Vagina (tissue), 2 donors: Measurements from ENCODE around the gene TRPM5. TPM values are rescaled to one million over a fixed set of nuclear protein-coding genes. Genes with fewer than 3 reads are reported as not detected.

ENCODE experiments used
- DNase-seq, 2 donors: peaks; one replicate each; pipeline ENCODE4 v3.0.0-alpha.2; 2017; ENCODE audit errors: extremely low spot score in 2 of 2
- H3K27ac ChIP-seq: fragments of 200-600 bp; sonication (generic); one replicate; pipeline ENCODE4 v1.5.1; 2019
- H3K27me3 ChIP-seq: fragments of 200-600 bp; sonication (generic); one replicate; pipeline ENCODE4 v1.5.1; 2019
- H3K36me3 ChIP-seq, 2 donors: fragments of 200-600 bp; sonication (generic); one replicate each; pipeline ENCODE4 v1.5.1; 2017 to 2019
- H3K4me1 ChIP-seq: fragments of 200-600 bp; sonication (generic); one replicate; pipeline ENCODE4 v1.5.1; 2019
- H3K4me3 ChIP-seq, 2 donors: fragments of 200-600 bp; sonication (generic); 1 replicate in 1 of 2; 2 replicates in 1 of 2; pipeline ENCODE4 v1.5.1; 2016 to 2019
- H3K9me3 ChIP-seq: fragments of 200-600 bp; sonication (generic); one replicate; pipeline ENCODE4 v1.5.1; 2019
- POLR2A ChIP-seq, 2 donors: fragments of 450-650 bp; IDR thresholded peaks; one replicate each; pipeline ENCODE4 v1.6.1; 2017; ENCODE audit warnings: antibody characterized with exemption in 2 of 2, mild to moderate bottlenecking in 2 of 2, moderate library complexity in 2 of 2
- POLR2AphosphoS5 ChIP-seq, 2 donors: sonication (generic); formaldehyde crosslinking; IDR thresholded peaks; one replicate each; pipeline ENCODE4 v1.9.0; 2017; ENCODE audit warnings: antibody characterized with exemption in 2 of 2, mild to moderate bottlenecking in 2 of 2, low read depth in 1 of 2; ENCODE audit not compliant: insufficient read depth in 1 of 2
- intact Hi-C: fragments of 100-400 bp; cut with DNase I; formaldehyde crosslinking; loops from one replicate; pipeline ENCODE4 v1.15.1; 2023
- total RNA-seq: library from RNA; depleted of rRNA; stranded (reverse); fragments of >200 nt; gene quantifications from one replicate; pipeline ENCODE4 v1.2.3, GENCODE V29; 2016
- TF ChIP-seq, protein P1 (sequence below), 3 experiments: fragments of 450-650 bp in 2 of 3; fragments of 200-600 bp in 1 of 3; sonication (generic) in 1 of 3; IDR thresholded peaks; one replicate each; pipeline ENCODE4 v1.5.1; 2017 to 2019; ENCODE audit warnings: antibody characterized with exemption in 3 of 3, mild to moderate bottlenecking in 2 of 3, moderate library complexity in 2 of 3

Gene TRPM5
- total RNA-seq, 1 donor from 2014 or later, result not detected

DNA sequence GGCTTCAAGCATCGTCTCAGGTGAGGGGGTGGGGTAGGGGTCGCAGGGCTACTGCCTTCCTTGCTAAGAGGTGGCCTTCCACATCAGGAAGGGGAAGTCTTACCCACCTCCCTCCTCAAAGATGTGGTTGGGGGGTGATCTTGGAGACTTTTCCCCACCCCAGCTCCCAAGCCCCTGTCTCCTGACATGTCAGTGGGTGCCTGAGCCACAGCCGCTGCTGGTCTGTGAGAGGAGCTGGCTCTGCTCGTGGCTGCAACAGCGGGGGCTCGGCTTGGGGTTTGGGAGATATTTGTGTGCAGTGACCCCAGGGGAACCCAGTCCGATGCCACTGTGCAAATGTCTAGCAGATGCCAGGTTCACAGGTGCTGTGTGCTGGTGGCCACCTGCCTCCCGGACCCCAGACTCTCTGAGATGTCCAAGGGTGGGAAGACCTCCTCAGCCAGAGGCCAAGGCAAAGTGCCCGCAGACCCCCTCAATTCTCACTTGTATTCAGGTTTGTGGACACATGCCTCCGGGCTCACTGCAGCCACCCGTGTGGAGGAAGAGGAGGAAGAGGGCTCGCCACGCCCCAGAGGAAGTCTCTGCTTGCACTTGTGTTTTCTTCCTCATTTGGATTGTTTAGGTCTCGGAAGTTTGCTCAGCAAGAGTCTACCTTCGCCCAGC lies 2.4 kb upstream of the TRPM5 start:
- no peaks in the 10 kb centered on the region for H3K36me3 ChIP-seq
- TF ChIP-seq POLR2AphosphoS5 (IDR thresholded peaks at IDR 0.05; ENCODE audit: insufficient read depth in 1 of 2, low read depth in 1 of 2) (no peak), POLR2A (IDR thresholded peaks at IDR 0.05) (no peak)
- TF ChIP-seq, protein P1, sequence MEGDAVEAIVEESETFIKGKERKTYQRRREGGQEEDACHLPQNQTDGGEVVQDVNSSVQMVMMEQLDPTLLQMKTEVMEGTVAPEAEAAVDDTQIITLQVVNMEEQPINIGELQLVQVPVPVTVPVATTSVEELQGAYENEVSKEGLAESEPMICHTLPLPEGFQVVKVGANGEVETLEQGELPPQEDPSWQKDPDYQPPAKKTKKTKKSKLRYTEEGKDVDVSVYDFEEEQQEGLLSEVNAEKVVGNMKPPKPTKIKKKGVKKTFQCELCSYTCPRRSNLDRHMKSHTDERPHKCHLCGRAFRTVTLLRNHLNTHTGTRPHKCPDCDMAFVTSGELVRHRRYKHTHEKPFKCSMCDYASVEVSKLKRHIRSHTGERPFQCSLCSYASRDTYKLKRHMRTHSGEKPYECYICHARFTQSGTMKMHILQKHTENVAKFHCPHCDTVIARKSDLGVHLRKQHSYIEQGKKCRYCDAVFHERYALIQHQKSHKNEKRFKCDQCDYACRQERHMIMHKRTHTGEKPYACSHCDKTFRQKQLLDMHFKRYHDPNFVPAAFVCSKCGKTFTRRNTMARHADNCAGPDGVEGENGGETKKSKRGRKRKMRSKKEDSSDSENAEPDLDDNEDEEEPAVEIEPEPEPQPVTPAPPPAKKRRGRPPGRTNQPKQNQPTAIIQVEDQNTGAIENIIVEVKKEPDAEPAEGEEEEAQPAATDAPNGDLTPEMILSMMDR (IDR thresholded peaks at IDR 0.05), result no peak
- peaks cover 8% of the 10 kb centered on the region for H3K27me3 ChIP-seq
- intact Hi-C loops, result no loop called here
- peaks cover 17% of the 10 kb centered on the region for H3K4me1 ChIP-seq
- no peak overlapping the region for H3K27ac ChIP-seq
- no peak for DNase-seq
- no peak overlapping the region for H3K4me3 ChIP-seq
- no peaks in the 10 kb centered on the region for H3K9me3 ChIP-seq

DNA sequence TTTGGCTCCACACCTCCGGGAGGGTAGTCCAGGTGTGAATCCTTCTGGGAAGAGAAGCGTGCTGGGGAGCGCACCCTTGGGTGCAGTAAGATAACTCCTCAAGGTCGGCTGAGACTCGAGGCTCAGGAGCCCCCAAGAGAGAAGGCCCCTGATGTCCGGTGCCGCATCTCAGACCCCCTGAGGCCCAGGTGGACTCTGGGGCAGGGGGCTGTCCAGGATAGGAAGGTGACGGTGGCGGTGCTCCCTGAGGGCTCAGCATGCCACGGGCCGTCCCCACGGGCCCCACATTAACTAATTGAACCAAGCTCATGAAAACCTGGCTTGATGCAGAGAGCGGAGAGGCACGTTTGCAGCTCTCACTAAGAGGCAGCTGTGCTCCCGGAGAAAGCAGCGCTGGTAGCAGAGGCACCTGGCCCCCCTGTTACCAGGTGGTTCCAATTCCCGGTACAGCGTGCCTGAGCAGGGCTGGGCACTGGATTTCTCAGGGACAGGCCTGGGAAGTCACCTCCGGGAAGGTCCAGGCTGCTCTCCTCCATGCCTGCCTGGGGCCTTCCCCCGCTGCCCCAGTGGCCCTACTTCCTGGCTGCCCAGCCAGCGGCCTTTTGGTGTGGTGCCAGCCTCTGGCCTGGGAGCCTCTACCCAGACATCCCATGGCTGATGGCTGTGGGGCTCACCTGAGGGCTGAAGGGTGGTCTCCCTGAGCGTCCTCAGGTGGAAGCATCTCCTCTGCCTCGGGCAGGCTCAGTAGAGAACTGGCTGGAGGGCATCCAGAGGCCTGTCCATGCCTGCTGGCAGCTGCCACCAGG lies 1.6 kb upstream of the TRPM5 start:
- TF ChIP-seq POLR2AphosphoS5 (IDR thresholded peaks at IDR 0.05; ENCODE audit: insufficient read depth in 1 of 2, low read depth in 1 of 2), result no peak
- no peak for TF ChIP-seq POLR2A (IDR thresholded peaks at IDR 0.05)
- TF ChIP-seq, protein P1 (IDR thresholded peaks at IDR 0.05), result no peak
- Histone ChIP-seq H3K27ac (no peak overlapping the region), H3K4me1 (peaks cover 17% of the 10 kb centered on the region), H3K4me3 (peak overlapping the region; percentile 29 to 50), H3K27me3 (peaks cover 8% of the 10 kb centered on the region), H3K9me3 (no peaks in the 10 kb centered on the region), H3K36me3 (no peaks in the 10 kb centered on the region)
- no peak for DNase-seq
- intact Hi-C loops, result no loop called here

- Histone ChIP-seq H3K27me3 (peaks cover 8% of the 10 kb centered on the region), H3K4me3 (peak within 1 kb of the TSS; percentile 29 to 50), H3K4me1 (peaks cover 17% of the 10 kb centered on the region), H3K36me3 (no peaks in the 10 kb centered on the region), H3K27ac (no peak within 1 kb of the TSS), H3K9me3 (no peaks in the 10 kb centered on the region)
- no peak for DNase-seq
- TF ChIP-seq, protein P1 (IDR thresholded peaks at IDR 0.05), result no peak
- TF ChIP-seq POLR2A (IDR thresholded peaks at IDR 0.05) (no peak), POLR2AphosphoS5 (IDR thresholded peaks at IDR 0.05; ENCODE audit: insufficient read depth in 1 of 2, low read depth in 1 of 2) (no peak)
- intact Hi-C loops, result no loop called here
Observed at GRCh38 chr11:2444821-2445745, 769 bp upstream of the TRPM5 start, which contains the start of gene KCNQ1. TSS of gene KCNQ1 (plus strand) at chr11:2445008. CDS start at chr11:2445099, 91 bp downstream.

GRCh38 chr11:2443406-2443805 lies 908 bp downstream of the TRPM5 start:
- peaks cover 8% of the 10 kb centered on the region for H3K27me3 ChIP-seq
- TF ChIP-seq POLR2A (IDR thresholded peaks at IDR 0.05) (no peak), POLR2AphosphoS5 (IDR thresholded peaks at IDR 0.05; ENCODE audit: insufficient read depth in 1 of 2, low read depth in 1 of 2) (no peak)
- TF ChIP-seq, protein P1 (IDR thresholded peaks at IDR 0.05), result no peak
- H3K4me1 ChIP-seq, result peaks cover 17% of the 10 kb centered on the region
- H3K27ac ChIP-seq, result no peak overlapping the region
- H3K4me3 ChIP-seq, result no peak overlapping the region
- no peaks in the 10 kb centered on the region for H3K36me3 ChIP-seq
- no peaks in the 10 kb centered on the region for H3K9me3 ChIP-seq
- DNase-seq, result no peak
- intact Hi-C loops, result no loop called here
